GM18519 (cell line): ENCODE data around the gene OR52A1.

ENCODE experiments used
- ATAC-seq: cut with Tn5 transposase; IDR thresholded peaks from one replicate; pipeline ENCODE4 v1.9.1; 2021; ENCODE audit warnings: mild to moderate bottlenecking, moderate library complexity; ENCODE audit not compliant: unreplicated experiment, low FRiP score

Gene OR52A1

DNA sequence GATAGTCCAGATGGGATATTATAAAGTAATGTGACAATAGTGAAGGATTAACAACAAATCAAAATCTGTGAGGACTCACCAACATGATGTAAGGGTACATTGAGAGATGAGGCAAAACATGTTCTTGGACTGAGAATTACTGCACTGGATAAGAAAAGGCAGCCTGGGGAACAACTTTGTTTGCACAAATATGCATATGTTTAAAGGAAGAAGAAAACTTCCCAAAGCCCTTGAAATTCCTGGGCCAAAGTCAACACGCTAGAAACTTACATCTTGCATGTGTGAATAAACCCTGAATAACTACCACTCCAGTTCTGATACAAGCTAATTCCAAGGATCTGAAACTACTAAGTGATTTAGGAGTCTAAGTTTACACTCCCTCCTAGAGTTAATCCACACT is 17.5 kb downstream of the OR52A1 start:
- ATAC-seq, result no peak

- no peak for ATAC-seq
Measured at GRCh38 chr11:5136261-5136660, 18.3 kb downstream of the OR52A1 start.

GRCh38 chr11:5131584-5132335 is 22.8 kb downstream of the OR52A1 start:
- no peak for ATAC-seq

GRCh38 chr11:5129457-5129877 is 25.1 kb downstream of the OR52A1 start:
- ATAC-seq, result no peak

DNA sequence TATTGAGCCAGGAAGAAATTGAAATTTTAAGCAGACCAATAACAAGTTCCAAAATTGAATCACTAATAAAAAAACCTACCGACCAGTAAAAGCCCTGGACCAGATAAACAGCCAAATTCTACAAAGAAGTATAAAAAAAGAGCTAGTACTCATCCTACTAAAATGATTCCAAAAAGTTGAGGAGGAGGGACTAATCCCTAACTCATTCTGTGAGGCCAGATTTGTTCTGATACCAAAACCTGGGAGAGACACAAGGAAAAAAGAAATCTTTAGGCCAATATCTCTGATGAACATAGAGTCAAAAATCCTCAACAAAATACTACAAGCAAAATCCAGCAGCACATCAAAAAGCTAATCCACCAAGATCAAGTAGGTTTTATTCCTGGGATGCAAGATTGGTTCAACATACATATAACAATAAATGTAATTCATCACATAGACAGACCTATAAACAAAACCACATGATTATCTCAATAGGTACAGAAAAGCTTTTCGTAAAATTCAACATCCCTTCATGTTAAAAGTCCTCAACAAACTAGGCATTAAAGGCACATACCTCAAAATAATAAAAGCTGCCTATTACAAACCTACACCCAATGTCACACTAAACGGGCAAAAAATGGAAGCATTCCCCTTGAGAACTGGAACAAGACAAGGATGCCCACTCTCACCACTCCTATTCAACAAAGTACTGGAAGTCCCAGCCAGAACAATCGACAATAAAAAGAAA is 29.5 kb downstream of the OR52A1 start:
- ATAC-seq, result no peak

- ATAC-seq, result peak; percentile 91
Measured at GRCh38 chr11:5123802-5124521, 30.6 kb downstream of the OR52A1 start.

DNA sequence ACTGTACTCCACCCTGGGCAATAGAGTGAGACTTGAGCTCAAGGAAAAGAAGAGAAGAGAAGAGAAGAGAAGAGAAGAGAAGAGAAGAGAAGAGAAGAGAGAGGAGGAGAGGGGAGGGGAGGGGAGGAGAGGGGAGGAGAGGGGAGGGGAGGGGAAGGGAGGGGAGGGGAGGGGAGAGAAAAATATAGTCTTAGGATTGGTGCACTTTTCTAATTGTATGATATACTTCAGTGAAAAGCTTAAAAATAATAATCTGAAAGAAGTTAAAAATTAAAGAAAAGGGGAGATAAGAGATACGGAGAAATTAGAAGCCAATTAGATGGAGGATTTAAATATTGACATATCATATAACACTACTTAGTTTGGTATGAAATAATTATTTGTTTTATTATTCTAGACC is 35.7 kb downstream of the OR52A1 start:
- no peak for ATAC-seq

DNA sequence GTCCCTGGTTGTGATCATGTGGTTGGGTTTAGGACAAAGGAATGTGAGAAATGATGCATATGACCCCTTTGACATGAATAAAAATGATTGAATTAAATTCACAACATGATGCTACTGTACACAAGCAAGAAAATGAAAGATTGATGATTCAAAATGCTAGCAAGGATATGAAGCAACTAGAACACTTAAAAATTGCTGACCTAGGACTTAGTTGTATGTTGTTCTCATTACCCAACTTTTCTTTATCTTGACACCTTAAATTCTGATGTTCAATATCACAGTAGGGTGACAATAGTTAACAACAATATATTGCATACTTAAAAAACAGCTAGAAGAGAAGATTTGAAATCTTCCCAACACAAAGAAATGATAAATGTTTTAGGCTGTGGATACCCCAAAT is 37.0 kb downstream of the OR52A1 start:
- no peak for ATAC-seq

- ATAC-seq, result no peak
Measured at GRCh38 chr11:5115339-5115738, 39.2 kb downstream of the OR52A1 start.

DNA sequence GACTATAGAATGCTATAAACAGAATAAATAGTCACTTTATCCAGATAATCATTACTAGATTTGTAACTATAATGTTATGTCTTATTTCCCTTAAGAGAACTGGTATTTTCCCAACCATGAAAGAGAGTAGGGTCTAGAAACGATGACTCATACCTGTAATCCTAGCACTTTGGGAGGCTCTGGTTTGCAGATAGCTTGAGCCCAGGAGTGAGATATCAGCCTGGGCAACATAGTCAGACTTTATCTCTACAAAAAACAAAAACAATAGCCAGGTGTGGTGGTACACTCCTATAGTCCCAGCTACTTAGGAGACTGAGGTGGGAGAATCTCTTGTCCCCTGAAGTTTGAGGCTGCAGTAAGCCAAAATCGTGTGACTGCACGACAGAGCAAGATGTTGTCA is 47.3 kb downstream of the OR52A1 start:
- ATAC-seq, result no peak

DNA sequence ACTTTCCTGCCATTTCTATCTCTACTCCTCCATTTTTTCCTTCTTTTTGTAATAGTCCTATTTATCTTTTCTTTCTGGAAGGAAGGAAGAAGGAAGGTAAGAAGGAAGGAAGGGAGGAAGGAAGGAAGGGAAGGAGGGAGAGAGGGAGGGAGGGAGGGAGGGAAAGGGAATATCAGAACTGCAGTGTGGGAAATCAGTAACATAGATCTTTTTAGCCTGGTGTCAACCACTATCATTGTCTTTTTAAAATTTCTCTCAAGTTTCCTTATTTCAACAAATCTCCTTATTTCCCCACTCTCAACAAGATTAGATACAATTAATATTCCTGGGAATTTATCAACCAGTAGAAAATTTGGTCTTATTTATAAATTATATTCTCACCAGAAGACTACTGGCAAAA is 51.5 kb downstream of the OR52A1 start:
- ATAC-seq, result no peak

GRCh38 chr11:5102246-5102645 is 52.3 kb downstream of the OR52A1 start:
- ATAC-seq, result no peak

GRCh38 chr11:5096011-5096410 is 58.5 kb downstream of the OR52A1 start:
- no peak for ATAC-seq
